ENCODE measurements around the gene VASN.

VASN gene

GRCh38 chr16:4371357-4372000, at the start of gene VASN:
Gene VASN, plus strand, starts transcription at chr16:4371848. Its CDS starts 9,030 bp downstream, at chr16:4380878.
- DNase-seq (ENCODE audit: extremely low read depth, insufficient read length): peak; percentile 70
- H3K27me3 ChIP-seq (replicated peaks; ENCODE audit: control insufficient read depth, insufficient read depth, low read length): no peaks in the 10 kb centered on the region; the same call in 1 of the 2 replicates
- H3K4me3 ChIP-seq (replicated peaks; ENCODE audit: low read depth, low read length): peak within 1 kb of the TSS; percentile 28

GRCh38 chr16:4322121-4323052, 49.3 kb upstream of the VASN start:
- DNase-seq (ENCODE audit: extremely low read depth, insufficient read length): no peak
- no peaks in the 10 kb centered on the region for H3K27me3 ChIP-seq (replicated peaks; ENCODE audit: control insufficient read depth, insufficient read depth, low read length)
- no peak overlapping the region for H3K4me3 ChIP-seq (replicated peaks; ENCODE audit: low read depth, low read length)
- H3K36me3 ChIP-seq (ENCODE audit: control insufficient read depth, insufficient read depth, low read length): no peaks in the 10 kb centered on the region
- no peak for TF ChIP-seq CTCF (IDR thresholded peaks at IDR 0.05; ENCODE audit: insufficient read depth, low read length, poor library complexity, severe bottlenecking)

More at GRCh38 chr16:4371357-4372000, at the start of gene VASN:
- TF ChIP-seq CTCF (IDR thresholded peaks at IDR 0.05; ENCODE audit: insufficient read depth, low read length, poor library complexity, severe bottlenecking): no peak
- peaks cover 2% of the 10 kb centered on the region for H3K36me3 ChIP-seq (ENCODE audit: control insufficient read depth, insufficient read depth, low read length)

GRCh38 chr16:4323071-4323844, 48.4 kb upstream of the VASN start:
- DNase-seq (ENCODE audit: extremely low read depth, insufficient read length): no peak
- no peaks in the 10 kb centered on the region for H3K36me3 ChIP-seq (ENCODE audit: control insufficient read depth, insufficient read depth, low read length)
- H3K4me3 ChIP-seq (replicated peaks; ENCODE audit: low read depth, low read length): no peak overlapping the region
- no peak for TF ChIP-seq CTCF (IDR thresholded peaks at IDR 0.05; ENCODE audit: insufficient read depth, low read length, poor library complexity, severe bottlenecking)
- no peaks in the 10 kb centered on the region for H3K27me3 ChIP-seq (replicated peaks; ENCODE audit: control insufficient read depth, insufficient read depth, low read length)

GRCh38 chr16:4323845-4324488, 47.7 kb upstream of the VASN start:
- H3K27me3 ChIP-seq (replicated peaks; ENCODE audit: control insufficient read depth, insufficient read depth, low read length): no peaks in the 10 kb centered on the region
- no peak for DNase-seq (ENCODE audit: extremely low read depth, insufficient read length)
- H3K36me3 ChIP-seq (ENCODE audit: control insufficient read depth, insufficient read depth, low read length): no peaks in the 10 kb centered on the region
- no peak overlapping the region for H3K4me3 ChIP-seq (replicated peaks; ENCODE audit: low read depth, low read length)
- TF ChIP-seq CTCF (IDR thresholded peaks at IDR 0.05; ENCODE audit: insufficient read depth, low read length, poor library complexity, severe bottlenecking): no peak

GRCh38 chr16:4324492-4325252, 47.0 kb upstream of the VASN start:
- DNase-seq (ENCODE audit: extremely low read depth, insufficient read length): no peak
- TF ChIP-seq CTCF (IDR thresholded peaks at IDR 0.05; ENCODE audit: insufficient read depth, low read length, poor library complexity, severe bottlenecking): no peak

More at GRCh38 chr16:4324492-4325252, 47.0 kb upstream of the VASN start:
- no peaks in the 10 kb centered on the region for H3K27me3 ChIP-seq (replicated peaks; ENCODE audit: control insufficient read depth, insufficient read depth, low read length)
- no peaks in the 10 kb centered on the region for H3K36me3 ChIP-seq (ENCODE audit: control insufficient read depth, insufficient read depth, low read length)
- H3K4me3 ChIP-seq (replicated peaks; ENCODE audit: low read depth, low read length): no peak overlapping the region

Measured in GM06990 (cell line).